Neural progenitor cell (in vitro differentiated cells): Measurements from ENCODE around the gene SLC12A7. TPM values are rescaled to one million over a fixed set of nuclear protein-coding genes. Genes with fewer than 3 reads are reported as not detected.

Experiments used
- DNase-seq: peaks from one replicate; pipeline ENCODE4 v3.0.0-alpha.2; 2016; ENCODE audit warnings: low spot score
- H2AFZ ChIP-seq: fragments of 200-600 bp; sonication (generic); replicated peaks from 2 replicates; pipeline ENCODE4 v1.6.1; 2016; ENCODE audit warnings: antibody characterized with exemption
- H3F3A ChIP-seq: fragments of 200-600 bp; sonication (generic); 2 replicates; pipeline ENCODE4 v1.6.1; 2016; ENCODE audit warnings: antibody characterized with exemption, low read depth
- H3K27ac ChIP-seq: fragments of 200-600 bp; sonication (generic); 2 replicates; pipeline ENCODE4 v1.5.1; 2016; ENCODE audit warnings: mild to moderate bottlenecking
- H3K27me3 ChIP-seq: fragments of 200-600 bp; sonication (generic); 2 replicates; pipeline ENCODE4 v1.6.1; 2016; ENCODE audit warnings: mild to moderate bottlenecking, moderate library complexity
- H3K36me3 ChIP-seq: fragments of 200-600 bp; sonication (generic); 2 replicates; pipeline ENCODE4 v1.5.1; 2016
- H3K4me1 ChIP-seq: fragments of 200-600 bp; sonication (generic); 2 replicates; pipeline ENCODE4 v1.6.1; 2016; ENCODE audit warnings: mixed run types
- H3K4me2 ChIP-seq: fragments of 200-600 bp; sonication (generic); 2 replicates; pipeline ENCODE4 v1.6.1; 2016
- H3K4me3 ChIP-seq: fragments of 200-600 bp; sonication (generic); 2 replicates; pipeline ENCODE4 v1.5.1; 2016
- H3K79me2 ChIP-seq: fragments of 200-600 bp; sonication (generic); 2 replicates; pipeline ENCODE4 v1.6.1; 2016; ENCODE audit warnings: low read depth
- H3K9ac ChIP-seq: fragments of 200-600 bp; sonication (generic); 2 replicates; pipeline ENCODE4 v1.6.1; 2016
- H3K9me3 ChIP-seq: fragments of 200-600 bp; sonication (generic); 2 replicates; pipeline ENCODE4 v1.5.1; 2016; ENCODE audit warnings: low read depth
- H4K20me1 ChIP-seq: fragments of 200-600 bp; sonication (generic); 2 replicates; pipeline ENCODE4 v1.6.1; 2016; ENCODE audit warnings: low read depth
- H3K27ac Mint-ChIP-seq: 3 replicates; pipeline ENCODE4 v1.8.0; 2021; ENCODE audit warnings: mixed read lengths
- H3K27me3 Mint-ChIP-seq: 2 replicates; pipeline ENCODE4 v1.8.0; 2022; ENCODE audit warnings: low read depth, mild to moderate bottlenecking, inconsistent platforms, moderate library complexity, mixed read lengths; ENCODE audit not compliant: insufficient read depth
- H3K36me3 Mint-ChIP-seq: 3 replicates; pipeline ENCODE4 v1.8.0; 2021; ENCODE audit warnings: mixed read lengths
- H3K4me1 Mint-ChIP-seq: 3 replicates; pipeline ENCODE4 v1.8.0; 2021; ENCODE audit warnings: mixed read lengths
- H3K4me3 Mint-ChIP-seq: 3 replicates; pipeline ENCODE4 v1.8.0; 2021; ENCODE audit warnings: mild to moderate bottlenecking, moderate library complexity, mixed read lengths
- H3K9me3 Mint-ChIP-seq: 3 replicates; pipeline ENCODE4 v1.8.0; 2020; ENCODE audit warnings: mixed read lengths
- CTCF ChIP-seq: fragments of 200-600 bp; sonication (generic); IDR thresholded peaks from 2 replicates; pipeline ENCODE4 v1.5.1; 2017; ENCODE audit warnings: antibody characterized with exemption, mild to moderate bottlenecking
- EZH2 ChIP-seq: fragments of 200-600 bp; sonication (generic); IDR thresholded peaks from 2 replicates; pipeline ENCODE4 v1.6.1; 2017; ENCODE audit warnings: antibody characterized with exemption, mild to moderate bottlenecking, moderate library complexity
- EZH2phosphoT487 ChIP-seq: fragments of 200-600 bp; sonication (generic); IDR thresholded peaks from 2 replicates; pipeline ENCODE4 v1.6.1; 2017; ENCODE audit warnings: antibody characterized with exemption
- total RNA-seq: library from RNA; depleted of rRNA; stranded (reverse); fragments of >200 nt; gene quantifications from 2 replicates; pipeline ENCODE4 v1.2.3, GENCODE V29; 2015; ENCODE audit warnings: low replicate concordance

The SLC12A7 gene
- total RNA-seq, 1 donor from 2014 or later = 7.5 TPM

DNA sequence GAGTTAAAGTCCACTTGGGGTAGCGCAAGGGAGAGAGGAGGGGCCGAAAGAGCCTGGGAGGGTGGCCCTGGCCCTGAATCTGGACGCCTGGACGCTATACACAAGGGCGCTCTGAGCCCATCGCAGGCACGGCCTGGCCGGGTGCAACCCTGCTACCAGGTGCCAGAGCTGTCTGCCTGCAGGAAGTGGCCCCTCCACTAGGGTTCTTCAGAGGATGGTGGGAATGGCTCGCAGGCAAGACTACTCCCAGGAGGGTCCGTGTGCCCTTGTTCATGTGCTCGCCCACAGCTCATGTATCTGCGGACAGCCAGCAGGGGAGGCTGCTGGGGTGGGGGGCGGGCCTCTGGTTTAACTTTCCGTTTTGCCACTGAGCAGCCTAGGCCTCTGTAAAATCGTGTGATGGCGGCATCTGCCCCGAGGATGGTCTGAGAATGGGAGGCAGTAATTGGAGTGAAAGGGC lies 104.6 kb downstream of the SLC12A7 start:
- Histone ChIP-seq H3K9ac (no peak overlapping the region), H3K4me2 (no peak overlapping the region), H3K4me3 (no peak overlapping the region), H2AFZ (no peak overlapping the region), H3K27ac (no peak overlapping the region), H4K20me1 (peaks cover 17% of the 10 kb centered on the region), H3K4me1 (peaks cover 8% of the 10 kb centered on the region), H3K79me2 (no peaks in the 10 kb centered on the region), H3K9me3 (no peaks in the 10 kb centered on the region), H3F3A (peaks cover 5% of the 10 kb centered on the region), H3K27me3 (peaks cover 98% of the 10 kb centered on the region), H3K36me3 (no peaks in the 10 kb centered on the region)
- Mint-ChIP-seq H3K36me3 (peaks cover 1% of the 10 kb centered on the region), H3K27ac (no peak overlapping the region), H3K4me1 (peaks cover 28% of the 10 kb centered on the region), H3K9me3 (no peaks in the 10 kb centered on the region), H3K27me3 (peaks cover 36% of the 10 kb centered on the region), H3K4me3 (peak overlapping the region; percentile 81)
- TF ChIP-seq CTCF (peak; percentile 8), EZH2phosphoT487 (no peak)
- no peak for DNase-seq

DNA sequence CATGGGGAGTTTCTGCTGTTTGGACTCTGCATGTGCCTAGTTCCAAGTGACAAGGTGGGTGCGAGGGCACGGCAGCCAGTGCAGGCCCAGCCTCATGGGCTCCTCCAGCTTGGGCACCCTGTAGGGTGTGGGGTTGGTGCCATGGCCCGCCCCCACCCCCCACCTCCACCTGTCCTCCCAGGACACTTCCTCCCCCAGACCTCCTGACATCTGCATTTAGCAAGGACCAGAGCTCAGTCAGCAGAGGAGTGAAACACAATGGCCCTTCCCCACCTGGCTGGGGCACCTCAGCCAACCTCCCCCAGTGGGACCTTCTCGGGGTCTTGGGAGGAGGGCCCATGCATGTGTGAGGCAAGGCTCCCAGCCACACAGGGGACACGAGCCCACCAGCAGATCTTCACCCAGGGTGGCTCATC lies 105.2 kb downstream of the SLC12A7 start:
- Histone ChIP-seq H4K20me1 (peaks cover 14% of the 10 kb centered on the region), H3F3A (peaks cover 5% of the 10 kb centered on the region), H3K4me2 (no peak overlapping the region), H2AFZ (no peak overlapping the region), H3K9me3 (no peaks in the 10 kb centered on the region), H3K27me3 (peaks cover 100% of the 10 kb centered on the region), H3K4me3 (no peak overlapping the region), H3K36me3 (no peaks in the 10 kb centered on the region), H3K79me2 (no peaks in the 10 kb centered on the region), H3K27ac (no peak overlapping the region), H3K9ac (no peak overlapping the region), H3K4me1 (peaks cover 8% of the 10 kb centered on the region)
- DNase-seq = no peak
- peak overlapping the region; percentile 81 for H3K4me3 Mint-ChIP-seq
- H3K9me3 Mint-ChIP-seq = no peaks in the 10 kb centered on the region
- H3K36me3 Mint-ChIP-seq = peaks cover 1% of the 10 kb centered on the region
- no peak for TF ChIP-seq EZH2phosphoT487
- TF ChIP-seq CTCF = no peak
- no peak for TF ChIP-seq EZH2
- peaks cover 33% of the 10 kb centered on the region for H3K27me3 Mint-ChIP-seq
- peak overlapping the region; percentile 42 for H3K27ac Mint-ChIP-seq
- peaks cover 28% of the 10 kb centered on the region for H3K4me1 Mint-ChIP-seq

DNA sequence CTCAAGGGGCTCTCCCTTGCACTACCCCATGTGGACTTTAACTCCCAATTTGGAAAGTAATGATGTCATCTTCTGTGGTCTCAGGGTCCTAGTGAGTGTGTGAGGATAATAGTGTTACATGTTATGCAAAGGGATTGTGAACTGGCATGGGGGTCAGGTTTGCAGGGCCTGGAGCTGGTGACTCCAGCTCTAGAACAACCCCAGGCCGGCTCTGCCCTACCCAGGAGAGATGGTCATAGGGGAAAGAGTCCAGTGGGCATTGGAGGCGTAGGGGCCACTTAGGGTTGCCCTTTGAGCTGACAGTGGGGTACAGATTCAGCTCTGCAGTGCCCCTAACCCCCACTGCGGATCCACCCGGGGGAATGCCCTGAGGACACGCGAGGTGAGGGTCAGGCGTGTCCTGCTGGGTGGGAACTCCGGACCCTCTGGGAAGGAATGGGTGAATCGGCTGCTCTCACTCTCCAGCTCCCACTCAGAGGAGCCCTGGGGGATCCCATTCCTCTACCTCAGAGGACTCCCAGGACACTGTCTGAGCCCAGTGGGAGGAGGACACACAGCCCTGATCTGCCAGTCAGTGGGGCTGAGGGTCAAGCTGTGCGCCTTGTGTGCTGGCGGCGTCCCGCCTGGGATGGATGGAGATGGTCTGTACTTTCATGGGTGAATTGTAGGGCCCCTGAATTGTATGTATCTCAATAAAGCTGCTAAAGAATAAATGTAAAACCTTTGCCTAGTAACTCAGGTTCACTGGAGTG lies 105.8 kb downstream of the SLC12A7 start:
- no peak overlapping the region for H3K4me3 ChIP-seq
- Mint-ChIP-seq H3K4me1 (peaks cover 28% of the 10 kb centered on the region), H3K27ac (no peak overlapping the region), H3K9me3 (no peaks in the 10 kb centered on the region), H3K4me3 (peak overlapping the region; percentile 76), H3K36me3 (peaks cover 1% of the 10 kb centered on the region), H3K27me3 (peaks cover 31% of the 10 kb centered on the region)
- no peaks in the 10 kb centered on the region for H3K79me2 ChIP-seq
- H3K27ac ChIP-seq = no peak overlapping the region
- H3K27me3 ChIP-seq = peaks cover 95% of the 10 kb centered on the region
- H3F3A ChIP-seq = peaks cover 5% of the 10 kb centered on the region
- TF ChIP-seq EZH2phosphoT487 (no peak), EZH2 (no peak), CTCF (no peak)
- no peaks in the 10 kb centered on the region for H3K36me3 ChIP-seq
- no peaks in the 10 kb centered on the region for H3K9me3 ChIP-seq
- H4K20me1 ChIP-seq = peaks cover 14% of the 10 kb centered on the region
- peaks cover 8% of the 10 kb centered on the region for H3K4me1 ChIP-seq
- H3K9ac ChIP-seq = no peak overlapping the region
- DNase-seq = no peak
- no peak overlapping the region for H2AFZ ChIP-seq
- H3K4me2 ChIP-seq = no peak overlapping the region
